LNCaP clone FGC (cell line): ENCODE data around the gene CEP131.
"Not testable (repeated sequence)": the region's sequence is repeated elsewhere in the genome, so short reads cannot be mapped to it uniquely, and the experiment has no call there.

Experiments used
- DNase-seq: peaks from one replicate; pipeline ENCODE4 v3.0.0-alpha.2; 2011; ENCODE audit warnings: low read depth
- H3K4me3 ChIP-seq: 2 replicates; pipeline ENCODE4 v1.5.1; 2011; ENCODE audit warnings: mild to moderate bottlenecking, low read depth, low read length, control low read depth
- CTCF ChIP-seq: IDR thresholded peaks from 2 replicates; pipeline ENCODE4 v1.5.1; 2012; ENCODE audit warnings: mild to moderate bottlenecking; ENCODE audit not compliant: control insufficient read depth, insufficient read depth; ENCODE audit errors: extremely low read depth

The CEP131 gene

GRCh38 chr17:81159611-81160265, 63.0 kb downstream of the CEP131 start:
- DNase-seq, result no peak
- no peak overlapping the region for H3K4me3 ChIP-seq
- no peak for TF ChIP-seq CTCF

GRCh38 chr17:81158688-81159590, 63.8 kb downstream of the CEP131 start:
- no peak for TF ChIP-seq CTCF
- no peak overlapping the region for H3K4me3 ChIP-seq
- no peak for DNase-seq

GRCh38 chr17:81157848-81158687, 64.7 kb downstream of the CEP131 start:
- DNase-seq, result no peak
- no peak overlapping the region for H3K4me3 ChIP-seq
- TF ChIP-seq CTCF, result no peak

GRCh38 chr17:81156866-81157805, 65.6 kb downstream of the CEP131 start:
- no peak for TF ChIP-seq CTCF
- H3K4me3 ChIP-seq, result no peak overlapping the region
- no peak for DNase-seq

- TF ChIP-seq CTCF, result no peak
- no peak overlapping the region for H3K4me3 ChIP-seq
- DNase-seq, result no peak
Measured at GRCh38 chr17:81154961-81155360, 67.8 kb downstream of the CEP131 start.

GRCh38 chr17:81154016-81154415, 68.7 kb downstream of the CEP131 start:
- H3K4me3 ChIP-seq, DNase-seq: not testable (repeated sequence)
